T-cell (primary cell): ENCODE measurements around the gene ITSN1. TPM values are rescaled to one million over a fixed set of nuclear protein-coding genes. Genes with fewer than 3 reads are reported as not detected.
A peak's percentile ranks its signal among the peaks of the same experiment; 100 is the strongest.

ENCODE experiments used
- ATAC-seq, 4 experiments: fragments of 200-7000 bp in 3 of 4; fragments of 150-1000 bp in 1 of 4; cut with Tn5 transposase; replicated peaks in 1 of 4; 1 replicate in 3 of 4; 2 replicates in 1 of 4; pipeline ENCODE4 v1.10.0; 2021; ENCODE audit warnings: moderate library complexity in 3 of 4, mild to moderate bottlenecking in 2 of 4, moderate number of reproducible peaks in 1 of 4
- CTCF ChIA-PET, 2 donors: fragments of 300-600 bp; sonication (Branson Sonifier 250); formaldehyde crosslinking; loops; one replicate each; lab custom pipeline; 2022; ENCODE audit warnings: antibody characterized with exemption in 2 of 2; lab: Charles Lee
- POLR2A ChIA-PET, 2 donors: fragments of 300-600 bp; sonication (Branson Sonifier 250); formaldehyde crosslinking; loops; one replicate each; lab custom pipeline; 2022; ENCODE audit warnings: antibody characterized with exemption in 2 of 2; lab: Charles Lee
- DNase-seq, 35 experiments: peaks; one replicate each; pipeline versions ENCODE4 v3.0.0 to v3.0.0-alpha.2; 2013 to 2023
- H3K27ac ChIP-seq: one replicate; pipeline ENCODE4 v1.5.1; 2013; ENCODE audit warnings: low read length
- H3K27me3 ChIP-seq, 2 experiments: replicated peaks in 1 of 2; 1 replicate in 1 of 2; 2 replicates in 1 of 2; pipeline versions ENCODE4 v1.6.1 to v1.7.0; 2013; ENCODE audit warnings: low read length in 1 of 2, mixed read lengths in 1 of 2; ENCODE audit not compliant: control insufficient read depth in 2 of 2, insufficient read depth in 2 of 2; ENCODE audit errors: extremely low read depth in 1 of 2
- H3K36me3 ChIP-seq, 2 donors: 1 replicate in 1 of 2; 2 replicates in 1 of 2; pipeline versions ENCODE4 v1.6.1 to v1.7.0; 2013; ENCODE audit warnings: low read length in 1 of 2; ENCODE audit not compliant: control insufficient read depth in 2 of 2, insufficient read depth in 1 of 2; ENCODE audit errors: extremely low read depth in 1 of 2
- H3K4me1 ChIP-seq, 2 experiments: 1 replicate in 1 of 2; 2 replicates in 1 of 2; pipeline versions ENCODE4 v1.6.1 to v1.7.0; 2013; ENCODE audit warnings: low read length in 2 of 2, mixed read lengths in 1 of 2; ENCODE audit not compliant: insufficient read depth in 2 of 2, control insufficient read depth in 1 of 2; ENCODE audit errors: extremely low read depth in 1 of 2
- H3K4me3 ChIP-seq, 2 donors: 1 replicate in 1 of 2; 2 replicates in 1 of 2; pipeline versions ENCODE4 v1.5.1 to v1.7.0; 2013; ENCODE audit warnings: mild to moderate bottlenecking in 2 of 2, low read length in 1 of 2, moderate library complexity in 1 of 2; ENCODE audit not compliant: control insufficient read depth in 1 of 2; ENCODE audit errors: extremely low read depth in 1 of 2
- H3K9me3 ChIP-seq: 2 replicates; pipeline ENCODE4 v1.7.0; 2013
- H3K27ac Mint-ChIP-seq, 2 donors: one replicate each; pipeline ENCODE4 v1.8.0; 2020 to 2021; ENCODE audit warnings: mild to moderate bottlenecking in 2 of 2, mixed read lengths in 2 of 2
- H3K27me3 Mint-ChIP-seq, 2 donors: one replicate each; pipeline ENCODE4 v1.8.0; 2021 to 2022; ENCODE audit warnings: mixed read lengths in 2 of 2
- H3K36me3 Mint-ChIP-seq: one replicate; pipeline ENCODE4 v1.8.0; 2021; ENCODE audit warnings: mixed read lengths
- H3K4me1 Mint-ChIP-seq, 3 donors: one replicate each; pipeline ENCODE4 v1.8.0; 2020 to 2022; ENCODE audit warnings: mixed read lengths in 3 of 3, mild to moderate bottlenecking in 1 of 3
- H3K4me3 Mint-ChIP-seq, 3 donors: one replicate each; pipeline ENCODE4 v1.8.0; 2020 to 2022; ENCODE audit warnings: mild to moderate bottlenecking in 3 of 3, mixed read lengths in 3 of 3, moderate library complexity in 3 of 3
- H3K9me3 Mint-ChIP-seq, 3 donors: one replicate each; pipeline ENCODE4 v1.8.0; 2020 to 2022; ENCODE audit warnings: mixed read lengths in 3 of 3
- WGBS: methylation state at CpG from one replicate; pipeline ENCODE4 v1.1.5; 2013; ENCODE audit warnings: missing lambda C conversion rate; ENCODE audit not compliant: insufficient coverage; 5-methylcytosine and 5-hydroxymethylcytosine counted together
- total RNA-seq, 35 experiments: library from RNA in 6 of 35; stranded (reverse) in 6 of 35; fragments of 120-200 nt in 1 of 35; gene quantifications; one replicate each; pipeline versions ENCODE4 v1.2.1 to v1.2.4 and lab custom pipeline; 2013 to 2026

Gene ITSN1
- total RNA-seq, 5 donors from 2014 or later (not counting 1 experiment from before 2014, with no cell fraction given): 2.3 to 3.9 (median 3.0) TPM

GRCh38 chr21:33939226-33939625 lies 296.9 kb downstream of the ITSN1 start:
- POLR2A ChIA-PET: interaction anchor here (0.6 to 4.3 kb wide), 3 partner anchors 9 to 13 kb away, joined by 5 to 69 read pairs (median 8); no protein-coding TSS in a partner anchor
- WGBS: 100% methylated on average over 2 of the region's 3 CpGs
- H3K27me3 Mint-ChIP-seq: no peaks in the 10 kb centered on the region
- H3K4me1 ChIP-seq: peaks cover 29 to 64% of the 10 kb centered on the region in 2 experiments
- H3K4me1 Mint-ChIP-seq: peaks cover 71 to 83% (median 79%) of the 10 kb centered on the region in 3 donors
- peaks cover 0 to 1% (median 0%) of the 10 kb centered on the region in 3 donors for H3K9me3 Mint-ChIP-seq
- peaks cover 1% of the 10 kb centered on the region for H3K9me3 ChIP-seq
- no peaks in the 10 kb centered on the region for H3K27me3 ChIP-seq
- H3K36me3 ChIP-seq: peaks cover 3 to 11% of the 10 kb centered on the region in 2 donors
- peak overlapping the region; percentile 92 for H3K27ac ChIP-seq
- ATAC-seq (no peak), DNase-seq (no peak)
- H3K27ac Mint-ChIP-seq: peak overlapping the region; percentile 98 to 100
- H3K4me3 Mint-ChIP-seq: peak overlapping the region in 1 of 3 donors; percentile 99
- CTCF ChIA-PET: interaction anchor here (0.7 to 3.6 kb wide), 5 partner anchors 9 to 409 kb away, joined by 3 to 41 read pairs (median 6); no protein-coding TSS in a partner anchor
- H3K4me3 ChIP-seq: no peak overlapping the region
- H3K36me3 Mint-ChIP-seq: peaks cover 52% of the 10 kb centered on the region

- H3K4me1 ChIP-seq: peaks cover 21 to 61% of the 10 kb centered on the region in 2 experiments
- peaks cover 72 to 84% (median 80%) of the 10 kb centered on the region in 3 donors for H3K4me1 Mint-ChIP-seq
- DNase-seq (no peak), ATAC-seq (no peak)
- H3K36me3 Mint-ChIP-seq: peaks cover 56% of the 10 kb centered on the region
- no peak overlapping the region for H3K27ac ChIP-seq
- H3K9me3 Mint-ChIP-seq: peaks cover 0 to 10% (median 8%) of the 10 kb centered on the region in 3 donors
- H3K27me3 ChIP-seq: no peaks in the 10 kb centered on the region
- WGBS: 93% methylated on average over 4 of the region's 15 CpGs
- ChIA-PET CTCF (interaction anchor here (0.7 to 1.2 kb wide), 4 partner anchors 16 to 678 kb away, joined by 3 to 6 read pairs (median 4); no protein-coding TSS in a partner anchor), POLR2A (interaction anchor here (0.6 to 4.3 kb wide), 3 partner anchors 8 to 1619 kb away, joined by 3 to 69 read pairs (median 7); no protein-coding TSS in a partner anchor)
- peaks cover 2% of the 10 kb centered on the region for H3K9me3 ChIP-seq
- H3K27ac Mint-ChIP-seq: peak overlapping the region; percentile 86 to 87
- H3K36me3 ChIP-seq: peaks cover 3 to 11% of the 10 kb centered on the region in 2 donors
- H3K4me3 ChIP-seq: no peak overlapping the region
- peak overlapping the region in 2 of 3 donors; percentile 5 to 14 for H3K4me3 Mint-ChIP-seq
- no peaks in the 10 kb centered on the region for H3K27me3 Mint-ChIP-seq
Observed at GRCh38 chr21:33940164-33940880, 298.0 kb downstream of the ITSN1 start.

GRCh38 chr21:33940881-33941245 lies 298.6 kb downstream of the ITSN1 start:
- WGBS: 100% methylated on average over 3 of the region's 5 CpGs
- no peaks in the 10 kb centered on the region for H3K27me3 ChIP-seq
- H3K4me3 Mint-ChIP-seq: peak overlapping the region in 2 of 3 donors; percentile 5 to 14

GRCh38 chr21:33942426-33942825 lies 300.1 kb downstream of the ITSN1 start:
- no peak overlapping the region for H3K27ac ChIP-seq
- Mint-ChIP-seq H3K4me3 (no peak overlapping the region), H3K4me1 (peaks cover 71 to 82% (median 78%) of the 10 kb centered on the region in 3 donors), H3K9me3 (peaks cover 0 to 10% (median 8%) of the 10 kb centered on the region in 3 donors), H3K36me3 (peaks cover 65% of the 10 kb centered on the region), H3K27me3 (no peaks in the 10 kb centered on the region), H3K27ac (peak overlapping the region; percentile 43 to 58)
- DNase-seq (no peak), ATAC-seq (no peak)
- H3K36me3 ChIP-seq: peaks cover 3 to 11% of the 10 kb centered on the region in 2 donors
- H3K27me3 ChIP-seq: no peaks in the 10 kb centered on the region
- peaks cover 2% of the 10 kb centered on the region for H3K9me3 ChIP-seq
- ChIA-PET POLR2A (interaction anchor here in 1 of 2 donors (0.6 to 0.7 kb wide), 2 partner anchors 416 to 1025 kb away, joined by 3 to 4 read pairs; no protein-coding TSS in a partner anchor), CTCF (interaction anchor here in 1 of 2 donors (0.6 kb wide), 2 partner anchors 10 to 25 kb away, joined by 4 to 7 read pairs; no protein-coding TSS in a partner anchor)
- no peak overlapping the region for H3K4me3 ChIP-seq
- peaks cover 15 to 56% of the 10 kb centered on the region in 2 experiments for H3K4me1 ChIP-seq

More at GRCh38 chr21:33940881-33941245, 298.6 kb downstream of the ITSN1 start:
- H3K36me3 Mint-ChIP-seq: peaks cover 53% of the 10 kb centered on the region
- no peaks in the 10 kb centered on the region for H3K27me3 Mint-ChIP-seq
- DNase-seq (no peak), ATAC-seq (no peak)
- H3K9me3 Mint-ChIP-seq: peaks cover 0 to 10% (median 8%) of the 10 kb centered on the region in 3 donors
- Histone ChIP-seq H3K4me3 (no peak overlapping the region), H3K27ac (no peak overlapping the region), H3K9me3 (peaks cover 2% of the 10 kb centered on the region), H3K4me1 (peaks cover 18 to 60% of the 10 kb centered on the region in 2 experiments), H3K36me3 (peaks cover 3 to 11% of the 10 kb centered on the region in 2 donors)
- H3K27ac Mint-ChIP-seq: peak overlapping the region; percentile 86 to 87
- peaks cover 71 to 82% (median 78%) of the 10 kb centered on the region in 3 donors for H3K4me1 Mint-ChIP-seq
- POLR2A ChIA-PET: interaction anchor here in 1 of 2 donors (0.6 kb wide), 1 partner anchor 9 kb away, joined by 3 read pairs; no protein-coding TSS in a partner anchor
- CTCF ChIA-PET: interaction anchor here in 1 of 2 donors (0.7 kb wide), 1 partner anchor 678 kb away, joined by 3 read pairs; no protein-coding TSS in a partner anchor

GRCh38 chr21:33943293-33943692 lies 301.0 kb downstream of the ITSN1 start:
- Histone ChIP-seq H3K9me3 (peaks cover 2% of the 10 kb centered on the region), H3K36me3 (peaks cover 3 to 11% of the 10 kb centered on the region in 2 donors), H3K27me3 (no peaks in the 10 kb centered on the region), H3K4me3 (no peak overlapping the region), H3K4me1 (peaks cover 18 to 56% of the 10 kb centered on the region in 2 experiments), H3K27ac (no peak overlapping the region)
- 80% methylated on average over 1 of the region's 2 CpGs for WGBS
- no peak for ATAC-seq
- POLR2A ChIA-PET: interaction anchor here (0.5 to 0.9 kb wide), 3 partner anchors 11 to 415 kb away, joined by 3 to 4 read pairs (median 4); no protein-coding TSS in a partner anchor
- Mint-ChIP-seq H3K4me1 (peaks cover 71 to 82% (median 78%) of the 10 kb centered on the region in 3 donors), H3K36me3 (peaks cover 68% of the 10 kb centered on the region), H3K27me3 (no peaks in the 10 kb centered on the region), H3K4me3 (no peak overlapping the region), H3K9me3 (peaks cover 0 to 10% (median 8%) of the 10 kb centered on the region in 3 donors), H3K27ac (peak overlapping the region; percentile 8 to 52)
- CTCF ChIA-PET: no interaction called here
- no peak for DNase-seq

- Histone ChIP-seq H3K36me3 (peaks cover 3 to 11% of the 10 kb centered on the region in 2 donors), H3K9me3 (peaks cover 2% of the 10 kb centered on the region), H3K27me3 (no peaks in the 10 kb centered on the region), H3K4me3 (no peak overlapping the region), H3K4me1 (peaks cover 27 to 57% of the 10 kb centered on the region in 2 experiments), H3K27ac (no peak overlapping the region)
- ATAC-seq (no peak), DNase-seq (no peak)
- WGBS: 100% methylated on average over 1 of the region's 1 CpG
- no peaks in the 10 kb centered on the region for H3K27me3 Mint-ChIP-seq
- ChIA-PET CTCF (no interaction called here), POLR2A (no interaction called here)
- peaks cover 59% of the 10 kb centered on the region for H3K36me3 Mint-ChIP-seq
- H3K4me1 Mint-ChIP-seq: peaks cover 71 to 82% (median 78%) of the 10 kb centered on the region in 3 donors
- H3K27ac Mint-ChIP-seq: peak overlapping the region; percentile 73 to 79
- peak overlapping the region in 1 of 3 donors; percentile 15 for H3K4me3 Mint-ChIP-seq
- H3K9me3 Mint-ChIP-seq: peaks cover 0 to 10% (median 8%) of the 10 kb centered on the region in 3 donors
Observed at GRCh38 chr21:33944185-33944763, 302.0 kb downstream of the ITSN1 start.
